ENCODE data around the gene ANKRD42.
"Not testable (repeated sequence)": the region's sequence is repeated elsewhere in the genome, so short reads cannot be mapped to it uniquely, and the experiment has no call there.

The ANKRD42 gene

GRCh38 chr11:83172551-83172950, 21.0 kb upstream of the ANKRD42 start:
- no peak for DNase-seq (ENCODE audit: low read depth in 2 of 2, low spot score in 1 of 2)

- DNase-seq (ENCODE audit: low read depth in 2 of 2, low spot score in 1 of 2) = no peak
Observed at GRCh38 chr11:83174008-83174407, 19.5 kb upstream of the ANKRD42 start.

GRCh38 chr11:83175815-83176214, 17.7 kb upstream of the ANKRD42 start:
- no peak for DNase-seq (ENCODE audit: low read depth in 2 of 2, low spot score in 1 of 2)

- DNase-seq (ENCODE audit: low read depth in 2 of 2, low spot score in 1 of 2) = no peak
Observed at GRCh38 chr11:83181815-83182214, 11.7 kb upstream of the ANKRD42 start.

- DNase-seq (ENCODE audit: low read depth in 2 of 2, low spot score in 1 of 2) = no peak
Observed at GRCh38 chr11:83185767-83186166, 7.7 kb upstream of the ANKRD42 start.

- DNase-seq (ENCODE audit: low read depth in 2 of 2, low spot score in 1 of 2) = no peak
Observed at GRCh38 chr11:83187465-83187864, 6.0 kb upstream of the ANKRD42 start.

GRCh38 chr11:83191491-83191890, 2.0 kb upstream of the ANKRD42 start:
- no peak for DNase-seq (ENCODE audit: low read depth in 2 of 2, low spot score in 1 of 2)

GRCh38 chr11:83191986-83192385, 1.5 kb upstream of the ANKRD42 start:
- DNase-seq (ENCODE audit: low read depth in 2 of 2, low spot score in 1 of 2) = no peak

- DNase-seq (ENCODE audit: low read depth in 2 of 2, low spot score in 1 of 2) = no peak
Observed at GRCh38 chr11:83192606-83193245, 786 bp upstream of the ANKRD42 start.

- peak; percentile 18 to 32 for DNase-seq (ENCODE audit: low read depth in 2 of 2, low spot score in 1 of 2)
Observed at GRCh38 chr11:83194281-83195142, 1.0 kb downstream of the ANKRD42 start.

- DNase-seq (ENCODE audit: low read depth in 2 of 2, low spot score in 1 of 2) = no peak
Observed at GRCh38 chr11:83195143-83195466, 1.6 kb downstream of the ANKRD42 start.

GRCh38 chr11:83195649-83196048, 2.1 kb downstream of the ANKRD42 start:
- no peak for DNase-seq (ENCODE audit: low read depth in 2 of 2, low spot score in 1 of 2)

GRCh38 chr11:83200035-83200434, 6.5 kb downstream of the ANKRD42 start:
- DNase-seq (ENCODE audit: low read depth in 2 of 2, low spot score in 1 of 2) = no peak

GRCh38 chr11:83205608-83206185, 12.2 kb downstream of the ANKRD42 start:
- no peak for DNase-seq (ENCODE audit: low read depth in 2 of 2, low spot score in 1 of 2)

GRCh38 chr11:83206221-83206620, 12.7 kb downstream of the ANKRD42 start:
- DNase-seq (ENCODE audit: low read depth in 2 of 2, low spot score in 1 of 2) = no peak

GRCh38 chr11:83206771-83207382, 13.4 kb downstream of the ANKRD42 start:
- not testable (repeated sequence) for DNase-seq (ENCODE audit: low read depth in 2 of 2, low spot score in 1 of 2)

GRCh38 chr11:83219095-83219494, 25.6 kb downstream of the ANKRD42 start:
- no peak for DNase-seq (ENCODE audit: low read depth in 2 of 2, low spot score in 1 of 2)

- DNase-seq (ENCODE audit: low read depth in 2 of 2, low spot score in 1 of 2) = no peak
Observed at GRCh38 chr11:83220260-83220659, 26.7 kb downstream of the ANKRD42 start.

- no peak for DNase-seq (ENCODE audit: low read depth in 2 of 2, low spot score in 1 of 2)
Observed at GRCh38 chr11:83221694-83222093, 28.2 kb downstream of the ANKRD42 start.

- no peak for DNase-seq (ENCODE audit: low read depth in 2 of 2, low spot score in 1 of 2)
Observed at GRCh38 chr11:83222499-83222898, 29.0 kb downstream of the ANKRD42 start.

- DNase-seq (ENCODE audit: low read depth in 2 of 2, low spot score in 1 of 2) = no peak
Observed at GRCh38 chr11:83223457-83223856, 29.9 kb downstream of the ANKRD42 start.

- no peak for DNase-seq (ENCODE audit: low read depth in 2 of 2, low spot score in 1 of 2)
Observed at GRCh38 chr11:83235825-83236224, 42.3 kb downstream of the ANKRD42 start.

All from stimulated activated CD8-positive, alpha-beta memory T cell treated with anti-CD3 and anti-CD28 coated beads, Interleukin-4, amount 100 ng/mL, for 4 hours (primary cell).